ENCODE results near the gene APOC1.

GRCh38 chr19:44894946-44895345 lies 19.5 kb upstream of the APOC1 start:
- TF ChIP-seq ZNF274 (IDR thresholded peaks at IDR 0.05; ENCODE audit: low read depth, low read length), result no peak
- TF ChIP-seq YY1 (IDR thresholded peaks at IDR 0.05; ENCODE audit: insufficient read depth, insufficient read length), result no peak
- no peak for TF ChIP-seq SUZ12 (IDR thresholded peaks at IDR 0.05; ENCODE audit: extremely low read depth, insufficient read depth, insufficient read length)
